GM23248 (cell line): Measurements from ENCODE around the gene HSD11B1.

Experiments used
- EZH2 ChIP-seq: fragments of 200-600 bp; sonication (generic); IDR thresholded peaks from 2 replicates; pipeline ENCODE4 v1.6.1; 2018; ENCODE audit warnings: antibody characterized with exemption, mild to moderate bottlenecking; ENCODE audit not compliant: insufficient read depth, poor library complexity, severe bottlenecking
- EZH2phosphoT487 ChIP-seq: fragments of 200-600 bp; sonication (generic); IDR thresholded peaks from 2 replicates; pipeline ENCODE4 v1.6.1; 2018; ENCODE audit warnings: antibody characterized with exemption, moderate library complexity, mild to moderate bottlenecking, low read depth; ENCODE audit not compliant: insufficient read depth

GRCh38 chr1:209707308-209707707 is 2.7 kb downstream of the HSD11B1 start:
- TF ChIP-seq EZH2phosphoT487, result no peak
- no peak for TF ChIP-seq EZH2
